ENCODE data around the gene PEX10.

The PEX10 gene

GRCh38 chr1:2375923-2376260 is 36.5 kb downstream of the PEX10 start:
- DNase-seq (ENCODE audit: low spot score): no peak

GRCh38 chr1:2375246-2375922 is 37.0 kb downstream of the PEX10 start:
- DNase-seq (ENCODE audit: low spot score): no peak

- no peak for DNase-seq (ENCODE audit: low spot score)
Measured at GRCh38 chr1:2374252-2375155, 37.9 kb downstream of the PEX10 start.

- DNase-seq (ENCODE audit: low spot score): no peak
Measured at GRCh38 chr1:2373551-2374251, 38.7 kb downstream of the PEX10 start.

DNA sequence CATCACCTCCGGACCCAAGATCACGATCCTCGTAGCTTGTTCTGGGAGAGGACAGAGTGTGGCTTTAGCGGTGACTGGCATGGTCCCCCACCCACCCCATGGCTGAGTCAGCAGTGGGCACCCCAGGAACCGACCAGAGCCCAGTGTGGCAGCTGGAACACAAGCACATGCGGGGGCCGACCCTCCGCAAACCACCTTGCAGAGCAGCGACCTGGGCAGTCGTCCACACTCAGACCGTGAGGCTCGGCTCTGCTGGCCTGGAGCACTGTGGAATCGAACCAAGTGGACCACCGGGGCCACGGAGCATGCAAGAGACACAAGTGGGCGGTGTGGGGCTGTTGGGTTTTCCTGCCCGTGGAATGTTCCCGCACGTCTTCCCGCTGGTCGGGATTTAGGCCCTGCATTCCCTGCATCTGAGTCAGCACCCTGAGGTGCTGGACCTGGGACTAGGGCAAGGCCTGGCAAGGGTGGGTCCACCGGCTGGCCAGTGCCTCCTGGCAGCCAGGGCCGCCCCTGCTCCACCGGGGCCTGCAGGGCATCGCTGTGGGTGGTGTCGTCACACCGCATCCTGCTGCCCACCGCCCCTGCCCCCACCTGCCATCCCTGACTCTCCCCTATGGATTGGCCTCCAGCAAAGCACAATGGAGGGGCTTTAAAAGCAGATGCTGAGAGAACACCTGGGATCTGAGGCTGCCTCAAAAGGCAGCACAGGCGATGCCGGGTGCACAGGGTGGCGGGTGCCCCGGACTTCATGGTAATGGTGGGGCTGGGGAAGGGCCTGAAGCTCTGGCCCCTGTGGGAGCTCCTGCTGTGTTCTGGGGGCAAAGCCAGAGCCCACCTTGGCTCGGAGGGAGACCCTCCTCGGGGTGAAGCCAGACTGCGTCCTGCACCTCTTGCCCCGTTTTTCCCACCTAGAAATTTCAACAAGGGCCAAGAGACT is 39.5 kb downstream of the PEX10 start:
- DNase-seq (ENCODE audit: low spot score): no peak

DNA sequence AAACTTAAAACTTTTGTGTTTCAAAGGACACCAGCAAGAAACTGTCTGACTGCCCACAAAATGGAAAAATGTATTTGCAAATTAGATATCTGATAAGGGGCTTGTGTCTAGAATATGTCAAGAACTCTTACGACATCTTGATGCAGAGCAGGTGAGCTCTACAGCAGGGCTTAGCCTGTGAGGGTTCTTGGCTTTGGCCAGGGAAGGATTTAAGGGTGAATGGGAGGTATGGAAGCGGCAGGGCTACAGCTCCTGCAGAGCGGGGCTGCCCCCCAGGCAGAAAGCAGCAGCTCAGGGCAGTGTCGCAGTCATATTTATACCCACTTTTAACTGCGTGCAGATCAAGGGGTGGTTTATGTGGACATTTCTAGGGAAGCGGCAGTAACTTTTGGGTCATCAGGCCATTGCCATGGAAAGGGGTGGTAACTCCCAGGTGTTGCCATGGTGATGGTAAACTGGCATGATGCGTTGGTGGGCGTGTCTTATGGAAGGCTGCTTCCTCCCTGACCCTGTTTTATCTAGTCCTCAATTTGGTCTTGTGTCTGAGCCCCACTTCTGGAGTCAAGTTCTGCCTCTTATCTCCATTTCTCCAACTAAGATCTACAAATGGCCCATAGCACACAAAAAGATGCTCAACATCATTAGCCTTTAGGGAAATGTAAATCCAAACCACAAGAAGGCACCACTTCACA is 44.2 kb downstream of the PEX10 start:
- DNase-seq (ENCODE audit: low spot score): no peak

DNA sequence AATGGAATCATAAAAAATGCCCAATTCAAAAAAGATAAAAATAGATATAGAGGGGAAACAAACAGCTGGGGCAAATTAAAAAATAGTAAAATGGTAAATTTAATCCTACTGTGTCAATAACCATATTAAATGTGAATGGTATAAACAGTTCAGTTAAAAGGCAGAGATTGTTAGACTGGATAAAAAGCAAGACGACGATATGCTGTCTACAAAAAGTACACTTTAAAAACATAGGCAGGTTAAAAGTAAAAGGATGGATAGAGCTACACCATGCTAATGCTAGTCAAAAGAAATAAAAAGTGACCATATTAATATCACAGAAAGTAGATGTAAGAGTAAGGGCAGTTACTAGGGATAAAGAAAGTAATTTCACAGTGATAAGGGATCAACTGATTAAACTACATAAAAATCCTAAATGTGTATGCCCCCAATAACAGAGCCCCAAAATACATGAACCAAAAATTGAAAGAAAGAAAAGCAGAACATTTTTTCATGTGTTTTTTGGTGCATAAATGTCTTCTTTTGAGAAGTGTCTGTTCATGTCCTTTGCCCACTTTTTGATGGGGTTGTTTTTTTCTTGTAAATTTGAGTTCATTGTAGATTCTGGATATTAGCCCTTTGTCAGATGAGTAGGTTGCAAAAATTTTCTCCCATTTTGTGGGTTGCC is 48.4 kb downstream of the PEX10 start:
- DNase-seq (ENCODE audit: low spot score): no peak

GRCh38 chr1:2360588-2361364 is 51.6 kb downstream of the PEX10 start:
- no peak for DNase-seq (ENCODE audit: low spot score)

GRCh38 chr1:2358651-2359640 is 53.4 kb downstream of the PEX10 start:
- DNase-seq (ENCODE audit: low spot score): no peak

GRCh38 chr1:2358072-2358471 is 54.3 kb downstream of the PEX10 start:
- no peak for DNase-seq (ENCODE audit: low spot score)

DNA sequence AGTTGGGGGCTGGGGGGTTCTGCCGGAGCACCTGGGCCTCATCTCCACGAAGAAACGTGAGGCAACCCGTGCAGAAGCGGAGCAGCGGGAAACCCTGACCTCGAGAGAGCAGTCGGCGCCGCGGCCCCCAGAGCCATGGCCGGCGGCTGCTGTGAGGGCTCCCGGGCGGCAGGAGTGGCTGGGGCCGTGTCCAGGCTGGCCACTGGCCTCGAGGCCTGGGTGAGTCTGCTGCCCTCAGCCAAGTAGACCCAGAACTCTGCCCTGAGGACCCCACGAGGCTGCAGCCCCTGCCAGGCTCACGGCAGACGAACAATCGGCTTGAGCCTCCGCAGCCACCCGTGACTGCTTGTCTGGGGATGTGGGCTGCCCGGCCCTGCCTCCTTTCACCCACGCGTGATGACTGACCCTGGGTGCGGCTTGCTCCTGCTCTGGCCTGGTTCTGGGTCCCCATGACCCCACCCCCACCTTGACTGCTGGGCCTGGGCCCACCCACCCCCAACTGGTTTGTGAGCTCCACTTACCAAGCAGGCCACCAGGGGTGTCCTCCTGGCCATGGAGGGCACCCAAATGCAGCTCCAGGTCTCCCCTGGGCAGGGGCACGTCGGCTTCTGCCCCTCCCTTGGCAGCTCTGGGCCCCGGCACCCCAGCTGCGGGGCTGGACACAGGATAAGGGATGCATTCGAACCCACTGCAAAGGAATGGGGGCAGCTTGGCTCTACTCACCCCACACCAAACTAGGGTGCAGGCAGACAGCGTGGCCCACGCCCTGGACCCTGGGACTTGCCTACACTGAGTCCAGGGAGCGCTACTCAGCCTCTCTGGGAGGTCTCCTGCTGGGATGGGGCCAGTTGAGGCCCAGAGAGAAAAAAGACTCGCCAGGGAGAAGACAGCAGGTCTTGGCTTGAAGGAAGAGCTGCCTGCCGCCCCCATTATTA is 55.2 kb downstream of the PEX10 start:
- DNase-seq (ENCODE audit: low spot score): no peak

- no peak for DNase-seq (ENCODE audit: low spot score)
Measured at GRCh38 chr1:2356401-2356800, 56.0 kb downstream of the PEX10 start.

DNA sequence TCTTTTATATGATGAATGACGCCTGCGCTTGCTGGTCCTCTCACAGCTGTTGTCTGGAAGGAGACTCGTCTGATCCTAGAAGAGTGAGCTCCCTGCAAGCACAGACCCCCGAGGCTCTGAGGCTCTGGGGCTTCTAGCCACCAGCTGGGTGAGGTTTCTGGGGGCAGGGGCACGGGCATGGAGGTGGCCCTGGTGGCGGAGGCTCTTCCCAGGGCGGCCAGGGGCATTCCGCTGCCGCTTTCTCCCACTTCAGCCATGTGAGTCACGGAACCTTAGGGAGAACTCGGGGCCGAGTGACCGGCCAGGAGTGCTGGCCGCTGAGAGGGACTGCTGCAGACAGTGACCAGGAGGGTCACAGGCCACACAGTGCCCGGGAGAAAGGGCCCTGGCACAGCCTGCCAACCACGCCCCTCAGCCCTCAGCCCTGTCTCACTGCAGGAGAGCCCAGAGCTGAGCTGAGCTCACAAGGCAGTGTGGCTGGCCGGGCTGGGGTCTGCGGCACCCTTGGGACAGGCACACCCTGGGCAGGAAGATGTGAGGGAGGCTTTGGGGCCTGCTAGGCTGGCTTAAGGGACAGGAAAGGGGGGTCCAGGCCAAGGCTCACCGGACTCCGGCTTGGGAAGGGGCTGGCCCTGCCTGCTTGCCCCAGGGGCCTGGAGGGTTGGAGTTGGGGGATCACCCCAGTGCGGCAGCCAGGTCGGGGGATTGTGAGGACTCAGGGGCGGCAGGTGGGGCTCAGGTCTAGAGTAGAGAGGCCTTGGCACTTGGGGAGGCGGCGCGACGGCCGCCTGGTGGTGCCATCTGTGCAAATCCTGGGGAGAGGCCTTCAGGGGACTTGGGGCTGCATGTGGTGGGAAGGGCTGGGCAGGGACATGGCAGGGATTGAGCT is 56.7 kb downstream of the PEX10 start:
- no peak for DNase-seq (ENCODE audit: low spot score)

GRCh38 chr1:2354511-2355372 is 57.6 kb downstream of the PEX10 start:
- no peak for DNase-seq (ENCODE audit: low spot score)
